ENCODE results near the gene KRT23.

The KRT23 gene

GRCh38 chr17:40905370-40905769 is 32.1 kb downstream of the KRT23 start:
- no peak for DNase-seq (ENCODE audit: low read depth in 1 of 2, low spot score in 1 of 2)
- Histone ChIP-seq H3K27ac (replicated peaks) (no peak overlapping the region), H3K4me3 (replicated peaks; ENCODE audit: insufficient read depth, low read length) (no peak overlapping the region), H3K27me3 (ENCODE audit: insufficient read depth, poor library complexity, severe bottlenecking) (no peaks in the 10 kb centered on the region)
- no peak for TF ChIP-seq REST (IDR thresholded peaks at IDR 0.05; ENCODE audit: insufficient replicate concordance, low read depth)
- no peak for TF ChIP-seq SPI1 (IDR thresholded peaks at IDR 0.05; ENCODE audit: borderline replicate concordance, low read depth)
- no peak for TF ChIP-seq POLR2AphosphoS5 (IDR thresholded peaks at IDR 0.05; ENCODE audit: low read depth)
- no peak for TF ChIP-seq CTCF (IDR thresholded peaks at IDR 0.05; ENCODE audit: insufficient read depth, low read length)
- TF ChIP-seq GABPA (IDR thresholded peaks at IDR 0.05; ENCODE audit: low read depth), result no peak

- Histone ChIP-seq H3K27ac (replicated peaks) (no peak overlapping the region), H3K4me3 (replicated peaks; ENCODE audit: insufficient read depth, low read length) (no peak overlapping the region), H3K27me3 (ENCODE audit: insufficient read depth, poor library complexity, severe bottlenecking) (no peaks in the 10 kb centered on the region)
- TF ChIP-seq SPI1 (IDR thresholded peaks at IDR 0.05; ENCODE audit: borderline replicate concordance, low read depth), result no peak
- peak in 1 of 2 experiments; percentile 18 for DNase-seq (ENCODE audit: low read depth in 1 of 2, low spot score in 1 of 2)
Measured at GRCh38 chr17:40903129-40903847, 34.2 kb downstream of the KRT23 start.

GRCh38 chr17:40902498-40902897 is 34.9 kb downstream of the KRT23 start:
- Histone ChIP-seq H3K27ac (replicated peaks) (no peak overlapping the region), H3K27me3 (ENCODE audit: insufficient read depth, poor library complexity, severe bottlenecking) (no peaks in the 10 kb centered on the region), H3K4me3 (replicated peaks; ENCODE audit: insufficient read depth, low read length) (no peak overlapping the region)
- DNase-seq (ENCODE audit: low read depth in 1 of 2, low spot score in 1 of 2), result no peak
- no peak for TF ChIP-seq REST (IDR thresholded peaks at IDR 0.05; ENCODE audit: insufficient replicate concordance, low read depth)
- TF ChIP-seq POLR2AphosphoS5 (IDR thresholded peaks at IDR 0.05; ENCODE audit: low read depth), result no peak
- no peak for TF ChIP-seq GABPA (IDR thresholded peaks at IDR 0.05; ENCODE audit: low read depth)
- no peak for TF ChIP-seq SPI1 (IDR thresholded peaks at IDR 0.05; ENCODE audit: borderline replicate concordance, low read depth)

GRCh38 chr17:40901981-40902474 is 35.4 kb downstream of the KRT23 start:
- H3K4me3 ChIP-seq (replicated peaks; ENCODE audit: insufficient read depth, low read length), result no peak overlapping the region
- H3K27ac ChIP-seq (replicated peaks), result no peak overlapping the region
- DNase-seq (ENCODE audit: low read depth in 1 of 2, low spot score in 1 of 2), result no peak
- H3K27me3 ChIP-seq (ENCODE audit: insufficient read depth, poor library complexity, severe bottlenecking), result peaks cover 2% of the 10 kb centered on the region
- TF ChIP-seq REST (IDR thresholded peaks at IDR 0.05; ENCODE audit: insufficient replicate concordance, low read depth), result no peak
- TF ChIP-seq POLR2AphosphoS5 (IDR thresholded peaks at IDR 0.05; ENCODE audit: low read depth), result no peak
- TF ChIP-seq CTCF (IDR thresholded peaks at IDR 0.05; ENCODE audit: insufficient read depth, low read length), result no peak
- TF ChIP-seq GABPA (IDR thresholded peaks at IDR 0.05; ENCODE audit: low read depth), result no peak
- no peak for TF ChIP-seq SPI1 (IDR thresholded peaks at IDR 0.05; ENCODE audit: borderline replicate concordance, low read depth)

All from HL-60 (cell line).